Measurements from ENCODE around the gene BCKDHB.

- TF ChIP-seq POLR2AphosphoS5 (IDR thresholded peaks at IDR 0.05; ENCODE audit: low read depth, low read length) (no peak), SIN3A (IDR thresholded peaks at IDR 0.05; ENCODE audit: borderline replicate concordance, insufficient read depth, low read depth, low read length) (no peak), CTCF (IDR thresholded peaks at IDR 0.05) (no peak)
Observed at GRCh38 chr6:80263585-80263984, 157.1 kb downstream of the BCKDHB start.
